A172 (cell line): ENCODE results near the gene UBE2D2. TPM values are rescaled to one million over a fixed set of nuclear protein-coding genes. Genes with fewer than 3 reads are reported as not detected.
"Not testable (repeated sequence)": the region's sequence is repeated elsewhere in the genome, so short reads cannot be mapped to it uniquely, and the experiment has no call there.

Experiments used
- DNase-seq: peaks from one replicate; pipeline ENCODE4 v3.0.0-alpha.2; 2015; ENCODE audit warnings: low spot score
- total RNA-seq: library from RNA; depleted of rRNA; stranded (reverse); fragments of >200 nt; shearing (Covaris generic); gene quantifications from 2 replicates; pipeline ENCODE4 v1.2.3, GENCODE V29; 2014

The UBE2D2 gene
- total RNA-seq, 1 experiment from 2014 or later, result 131 TPM

DNA sequence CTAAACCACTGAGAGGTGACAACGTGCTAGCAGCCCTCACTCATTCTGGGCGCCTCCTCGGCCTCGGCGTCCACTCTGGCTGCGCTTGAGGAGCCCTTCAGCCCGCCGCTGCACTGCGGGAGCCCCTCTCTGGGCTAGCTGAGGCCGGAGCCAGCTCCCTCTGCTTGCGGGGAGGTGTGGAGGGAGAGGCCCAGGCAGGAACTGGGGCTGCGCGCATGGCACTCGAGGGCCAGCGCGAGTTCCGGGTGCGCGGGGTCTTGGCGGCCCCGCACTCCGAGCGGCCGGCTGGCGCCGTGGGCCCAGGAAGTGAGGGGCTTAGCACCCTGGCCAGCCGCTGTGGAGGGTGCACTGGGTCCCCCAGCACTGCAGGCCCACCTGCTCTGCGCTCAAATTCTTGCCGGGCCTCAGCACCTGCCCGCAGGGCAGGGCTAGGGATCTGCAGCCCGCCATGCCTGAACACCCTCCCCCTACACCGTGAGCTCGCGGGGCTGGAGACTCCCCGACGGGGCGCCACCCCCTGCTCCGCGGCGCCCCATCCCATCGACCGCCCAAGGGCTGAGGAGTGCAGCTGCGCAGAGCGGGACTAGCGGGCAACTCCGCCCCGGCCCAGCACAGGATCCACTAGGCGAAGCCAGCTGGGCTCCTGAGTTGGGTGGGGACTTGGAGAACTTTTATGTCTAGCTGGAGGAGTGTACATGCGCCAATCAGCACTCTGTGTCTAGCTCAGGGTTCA, 11.8 kb upstream of the UBE2D2 start:
- no peak for DNase-seq

DNA sequence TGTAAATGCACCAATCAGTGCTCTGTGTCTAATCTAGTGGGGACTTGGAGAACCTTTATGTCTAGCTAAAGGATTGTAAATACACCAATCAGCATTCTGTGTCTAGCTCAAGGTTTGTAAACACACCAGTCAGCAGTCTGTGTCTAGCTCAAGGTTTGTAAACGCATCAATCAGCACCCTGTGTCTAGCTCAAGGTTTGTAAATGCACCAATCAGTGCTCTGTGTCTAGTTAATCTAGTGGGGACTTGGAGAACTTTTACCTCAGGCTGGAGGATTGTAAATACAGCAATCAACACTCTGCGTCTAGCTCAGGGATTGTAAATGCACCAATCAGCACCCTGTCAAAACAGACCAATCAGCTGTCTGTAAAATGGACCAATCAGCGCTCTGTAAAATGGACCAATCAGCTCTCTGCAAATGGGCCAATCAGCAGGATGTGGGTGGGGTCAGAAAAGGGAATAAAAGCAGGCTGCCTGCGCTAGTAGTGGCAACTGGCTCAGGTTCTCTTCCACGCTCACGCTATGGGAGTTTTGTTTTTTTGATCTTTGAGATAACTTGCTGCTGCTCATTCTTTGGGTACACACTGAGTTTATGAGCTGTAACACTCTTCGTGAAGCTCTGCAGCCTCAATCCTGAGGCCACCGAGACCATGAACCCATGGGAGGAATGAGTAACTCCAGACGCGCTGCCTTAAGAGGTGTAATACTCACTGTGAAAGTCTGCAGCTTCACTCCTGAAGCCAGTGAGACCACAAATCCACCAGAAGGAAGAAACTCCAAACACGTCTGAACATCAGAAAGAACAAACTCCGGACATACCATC, 10.9 kb upstream of the UBE2D2 start:
- DNase-seq, result peak; percentile 9

DNA sequence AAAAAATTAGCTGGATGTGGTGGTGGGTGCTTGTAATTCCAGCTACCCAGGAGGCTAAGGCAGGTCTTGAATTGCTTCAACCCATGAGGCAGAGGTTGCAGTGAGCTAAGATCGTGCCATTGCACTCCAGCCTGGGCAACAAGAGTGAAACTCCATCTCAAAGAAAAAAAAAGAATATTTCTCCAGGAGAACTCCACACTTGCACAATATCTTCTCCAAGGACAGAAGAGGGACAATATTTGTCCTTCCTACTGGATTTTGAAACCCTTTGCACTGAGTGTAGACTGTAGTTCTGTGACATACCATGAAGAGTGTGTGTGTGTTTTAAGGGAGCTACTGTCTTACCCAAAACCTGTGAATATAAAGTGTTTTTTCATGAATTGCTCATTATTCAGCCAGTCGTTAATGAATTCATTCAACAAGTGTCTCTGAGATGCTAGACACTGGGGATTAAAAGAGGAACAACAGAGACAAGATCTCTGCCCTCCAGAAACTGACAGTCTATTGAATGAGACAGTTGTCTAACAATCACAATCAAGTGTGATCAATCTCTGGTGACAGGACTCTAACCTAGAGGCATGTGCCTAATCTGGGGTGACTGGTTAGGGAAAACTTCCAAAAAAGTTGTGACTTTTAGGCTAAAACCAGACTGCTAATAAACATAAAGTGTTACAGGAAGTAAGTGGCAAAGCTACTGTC, 9.8 kb upstream of the UBE2D2 start:
- DNase-seq, result no peak

DNA sequence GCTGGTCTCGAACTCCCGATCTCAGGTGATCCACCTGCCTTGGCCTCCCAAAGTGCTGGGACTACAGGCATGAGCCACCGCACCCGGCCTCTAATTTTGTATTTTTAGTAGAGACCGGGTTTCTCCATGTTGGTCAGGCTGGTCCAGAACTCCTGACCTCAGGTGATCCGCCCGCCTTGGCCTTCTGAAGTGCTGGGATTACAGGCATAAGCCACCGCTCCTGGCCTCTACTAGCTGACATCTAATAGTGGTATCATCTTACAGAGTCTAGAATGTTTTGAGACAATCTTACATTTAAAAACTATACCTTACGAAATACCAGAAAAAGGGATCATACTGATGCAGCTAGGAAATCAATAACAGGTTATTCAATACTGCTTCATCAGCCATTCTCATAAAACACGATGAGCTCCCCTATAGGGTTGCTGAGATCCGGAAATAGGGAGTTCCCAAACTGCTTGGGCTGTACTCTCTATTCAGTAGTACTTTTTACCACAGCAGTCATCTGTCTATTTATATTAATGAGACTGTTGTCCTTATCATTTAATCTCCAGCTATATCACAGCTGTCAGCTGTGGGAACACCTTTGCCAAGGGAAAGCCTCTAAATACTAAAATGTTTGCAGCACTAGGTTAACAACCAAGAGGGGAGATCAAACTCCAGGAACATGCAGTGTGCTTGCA, 8.1 kb upstream of the UBE2D2 start:
- DNase-seq, result no peak

DNA sequence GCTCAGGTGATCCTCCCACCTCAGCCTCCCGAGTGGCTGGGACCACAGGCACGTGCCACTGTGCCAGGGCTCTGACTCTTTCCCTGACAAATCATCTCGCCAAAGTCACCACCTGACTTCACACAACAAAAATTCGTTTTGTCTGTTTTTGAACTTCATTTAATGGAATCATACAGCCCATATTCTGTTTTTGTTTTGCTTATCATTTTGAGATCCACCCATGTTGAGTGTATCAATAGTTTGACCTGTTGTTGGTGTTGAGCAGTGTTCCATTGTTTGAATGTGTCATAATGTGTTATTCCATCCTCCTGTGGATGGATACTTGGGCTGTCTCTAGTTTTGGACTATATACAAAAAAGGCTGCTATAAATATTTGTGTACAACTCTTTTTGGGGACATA, 6.9 kb upstream of the UBE2D2 start:
- no peak for DNase-seq

DNA sequence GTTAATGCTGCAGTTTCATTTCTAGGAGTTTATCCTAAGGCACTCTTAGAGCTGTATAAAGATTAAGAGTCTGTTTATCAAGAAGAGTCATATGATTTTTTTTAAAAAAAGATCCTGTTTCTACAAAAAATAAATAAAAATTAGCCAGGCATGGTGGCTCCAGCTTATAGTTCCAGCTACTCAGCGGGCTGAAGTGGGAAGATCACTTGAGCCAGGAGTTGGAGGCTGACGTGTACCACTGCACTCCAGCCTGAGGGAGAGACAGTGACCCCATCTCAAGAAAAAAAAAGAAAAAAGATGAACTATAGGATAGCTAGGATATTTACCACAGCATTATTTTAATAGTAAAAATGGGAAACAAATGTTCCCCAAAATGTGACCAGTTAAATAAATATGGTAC, 3.3 kb upstream of the UBE2D2 start:
- no peak for DNase-seq

DNA sequence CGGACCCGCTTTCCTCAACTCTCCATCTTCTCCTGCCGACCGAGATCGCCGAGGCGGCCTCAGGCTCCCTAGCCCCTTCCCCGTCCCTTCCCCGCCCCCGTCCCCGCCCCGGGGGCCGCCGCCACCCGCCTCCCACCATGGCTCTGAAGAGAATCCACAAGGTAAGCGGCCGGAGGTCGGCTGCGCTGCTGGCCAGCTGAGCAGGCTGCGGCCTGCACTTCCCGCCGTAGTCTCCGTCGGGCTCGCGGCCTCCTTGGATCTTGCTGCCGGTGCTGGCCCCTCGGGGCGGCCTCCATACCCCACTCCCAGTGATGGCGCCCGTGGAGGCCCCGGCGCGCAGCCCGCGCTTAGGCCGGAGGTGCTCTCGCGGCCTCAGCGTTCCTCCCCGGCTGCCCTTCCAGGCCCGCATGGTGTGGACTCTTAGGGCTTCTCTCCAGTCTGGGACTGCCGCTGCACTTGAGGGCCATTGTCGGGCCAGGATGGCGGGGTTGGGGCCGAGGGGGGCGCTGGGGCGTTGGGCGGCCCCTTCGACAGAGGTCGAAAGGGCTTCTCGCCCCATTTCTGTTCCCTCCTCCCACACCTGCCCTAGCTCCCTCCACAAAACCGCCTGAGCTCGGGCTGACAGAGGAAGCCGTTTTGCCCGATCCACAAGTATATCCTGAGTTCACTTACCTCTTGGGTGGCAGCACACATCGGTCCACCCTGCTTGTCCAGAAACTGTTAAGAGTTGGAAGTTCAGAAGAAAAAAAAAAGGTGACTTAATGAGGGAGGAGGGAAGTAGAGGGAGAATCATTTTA, 714 bp downstream of the UBE2D2 start:
- DNase-seq, result peak; percentile 17

DNA sequence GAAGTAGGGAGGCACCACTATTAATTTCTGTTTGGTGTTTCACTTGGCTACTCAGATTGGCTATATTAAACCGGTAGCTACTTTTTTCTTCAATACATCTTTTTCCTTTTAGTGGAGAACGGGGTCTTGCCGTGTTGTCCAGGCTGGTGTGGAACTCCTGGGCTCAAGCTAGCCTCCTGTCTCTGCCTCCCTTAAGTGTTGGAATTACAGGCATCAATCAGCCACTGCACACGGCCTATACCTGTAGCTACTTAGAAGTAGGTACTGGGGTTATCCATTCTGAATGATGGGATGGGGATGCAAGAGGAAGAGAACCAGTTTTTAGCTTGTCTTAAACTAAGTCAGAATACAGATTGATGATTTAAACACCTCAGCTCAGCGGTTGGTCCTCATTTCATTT, 1.7 kb downstream of the UBE2D2 start:
- DNase-seq, result no peak

DNA sequence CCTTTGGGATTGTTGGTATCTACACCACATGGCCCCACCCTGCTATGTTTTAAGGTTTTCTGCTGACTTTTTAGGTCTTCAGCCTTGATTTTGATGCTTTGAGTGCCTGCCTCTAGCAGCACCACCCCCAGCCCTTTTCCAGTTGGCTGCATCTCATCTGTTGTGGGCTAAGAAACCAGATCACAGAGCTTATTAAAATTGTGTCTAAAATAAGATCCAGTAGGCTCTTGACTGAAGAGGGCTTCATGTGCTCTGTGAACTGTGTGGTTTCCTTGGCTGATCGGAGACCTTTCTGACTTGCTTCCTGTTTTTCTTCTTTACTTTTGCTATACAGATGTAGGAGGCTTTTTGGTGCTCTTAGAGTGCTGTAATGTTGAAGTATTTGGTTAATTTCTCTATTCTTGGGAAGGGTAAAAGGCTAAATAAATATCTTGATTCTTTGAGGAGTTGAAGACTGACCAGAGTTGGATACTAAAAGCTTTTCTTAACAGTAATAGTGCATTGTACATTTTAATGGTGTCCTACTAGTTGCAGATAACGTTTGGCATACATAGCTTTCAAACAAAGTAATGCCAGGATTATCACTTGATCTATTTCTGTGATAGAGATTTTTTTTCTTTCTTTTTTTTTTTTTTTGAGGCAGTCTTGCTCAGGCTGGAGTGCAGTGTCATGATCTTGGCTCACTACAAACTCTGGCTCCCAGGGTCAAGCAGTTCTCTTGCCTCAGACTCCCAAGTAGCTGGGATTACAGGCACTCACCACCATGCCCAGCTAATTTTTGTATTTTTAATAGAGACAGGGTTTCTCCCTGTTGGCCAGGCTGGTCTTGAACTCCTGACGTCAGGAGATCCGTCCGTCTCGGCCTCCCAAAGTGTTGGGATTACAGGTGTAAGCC, 4.5 kb downstream of the UBE2D2 start:
- DNase-seq, result no peak

DNA sequence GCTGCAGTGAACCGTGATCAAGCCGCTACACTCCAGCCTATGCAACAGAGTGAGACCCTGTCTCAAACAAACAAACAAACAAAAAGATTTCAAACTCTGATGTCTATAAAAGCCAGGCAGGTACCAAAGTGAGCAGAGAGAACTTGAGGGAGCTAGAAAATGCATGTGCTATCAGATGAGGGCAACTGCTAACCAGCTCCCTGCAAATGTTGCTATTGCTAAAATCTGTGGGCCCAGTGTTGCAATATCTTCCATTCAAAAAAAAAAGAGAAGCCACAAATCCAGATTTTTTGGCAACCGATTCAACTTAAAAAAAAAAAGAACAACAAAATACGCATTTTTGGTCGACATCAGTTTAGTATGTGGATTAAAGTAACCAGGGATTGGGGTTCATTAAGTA, 5.5 kb downstream of the UBE2D2 start:
- no peak for DNase-seq

DNA sequence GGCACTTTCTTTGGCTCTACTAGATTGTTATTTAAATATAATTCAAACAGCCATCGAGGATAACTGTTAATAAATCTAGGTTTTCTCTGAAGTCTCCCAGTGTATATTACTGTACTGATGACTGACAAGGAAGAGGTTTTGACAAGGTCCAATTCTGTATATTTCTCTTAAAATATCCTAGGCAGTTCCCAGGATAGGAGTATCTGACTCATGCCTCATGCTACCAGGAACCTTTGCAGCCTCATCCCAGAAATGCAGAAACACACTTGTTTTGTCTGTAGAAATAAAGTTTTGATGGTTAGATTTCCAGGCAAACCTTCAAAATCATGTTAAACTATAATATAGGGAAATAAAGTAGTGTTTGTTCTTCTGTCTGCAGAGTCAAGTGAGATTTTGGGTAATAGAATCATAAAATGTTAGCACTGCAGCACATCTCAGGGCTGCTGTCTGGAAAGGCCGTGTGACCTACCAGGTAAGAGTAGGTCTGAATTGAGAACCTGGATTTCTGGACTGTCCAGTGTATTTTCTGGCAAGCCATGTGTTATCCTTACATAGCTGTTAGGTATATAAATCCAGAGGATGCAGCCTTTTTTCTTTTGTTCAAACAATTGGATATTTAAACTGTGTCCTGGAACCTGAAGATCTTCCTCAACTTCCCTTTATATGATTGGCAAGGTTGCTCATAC, 8.3 kb downstream of the UBE2D2 start:
- DNase-seq, result no peak

DNA sequence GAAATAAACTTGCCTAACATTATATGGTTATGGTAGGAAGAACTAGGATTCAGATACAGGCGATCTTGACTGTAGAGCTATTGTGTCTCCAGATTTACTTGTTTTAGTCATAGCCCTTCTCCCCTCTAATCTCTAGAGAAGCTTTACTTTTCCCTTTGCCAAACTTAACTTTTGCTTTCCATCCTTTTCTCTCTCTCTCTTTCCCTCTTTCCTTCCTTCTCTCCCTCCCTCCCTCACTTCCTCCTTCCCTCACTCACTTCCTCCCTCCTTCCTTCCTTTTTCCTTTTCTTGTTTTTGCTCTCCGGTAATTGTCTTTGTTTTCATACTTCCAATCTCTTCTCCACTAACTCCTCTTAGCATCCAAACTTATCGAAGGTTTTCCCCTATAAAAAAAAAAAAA, 10.4 kb downstream of the UBE2D2 start:
- no peak for DNase-seq

DNA sequence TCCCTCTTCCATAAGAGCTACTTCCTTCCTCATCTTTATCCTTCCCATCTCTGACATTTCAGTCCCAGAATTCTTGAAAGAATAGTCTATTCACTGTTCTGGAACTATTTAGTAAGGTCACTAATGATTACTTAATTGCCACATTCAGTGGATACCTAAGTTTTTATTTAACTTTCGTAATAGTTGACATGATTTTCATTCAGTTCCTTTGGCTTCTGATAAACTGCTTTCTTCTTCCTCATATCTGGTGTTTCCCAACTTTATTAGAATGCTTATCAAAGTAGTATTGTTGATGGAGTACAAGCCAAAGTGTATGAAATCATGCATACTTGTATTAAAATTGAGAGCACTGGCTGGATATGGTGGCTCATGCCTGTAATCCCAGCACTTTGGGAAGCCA, 10.8 kb downstream of the UBE2D2 start:
- DNase-seq, result no peak

DNA sequence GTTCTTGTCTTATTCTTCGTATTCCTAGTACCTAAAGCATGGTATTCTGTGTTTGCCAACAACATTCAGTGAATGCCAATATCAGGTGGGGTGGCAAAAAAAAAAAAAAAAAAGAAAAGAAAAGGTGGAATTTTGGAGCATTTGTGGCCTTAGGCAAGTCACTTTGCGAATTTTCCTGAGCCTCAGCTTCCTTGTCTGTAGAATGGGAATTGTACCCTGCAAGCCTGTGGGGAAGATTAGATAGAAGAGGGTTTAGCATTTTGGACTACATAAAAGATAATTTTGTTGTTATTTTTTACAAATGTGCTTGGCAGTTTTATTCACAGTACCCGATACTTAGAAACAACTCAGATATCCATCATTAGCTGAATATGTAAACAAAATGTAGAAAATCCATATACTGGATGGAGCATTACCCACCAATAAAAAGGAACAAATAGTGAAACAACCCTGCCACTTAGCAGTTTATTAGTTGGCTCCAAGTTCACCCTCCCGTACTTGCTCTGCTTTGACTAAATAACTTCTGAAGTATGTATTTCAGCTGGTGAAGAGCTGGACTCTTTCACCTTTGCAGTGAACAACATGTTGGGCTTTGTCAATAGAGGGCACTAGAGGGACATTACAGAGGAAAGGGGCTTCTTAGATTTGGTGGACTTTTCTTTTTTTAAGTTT, 13.6 kb downstream of the UBE2D2 start:
- peak; percentile 30 for DNase-seq

DNA sequence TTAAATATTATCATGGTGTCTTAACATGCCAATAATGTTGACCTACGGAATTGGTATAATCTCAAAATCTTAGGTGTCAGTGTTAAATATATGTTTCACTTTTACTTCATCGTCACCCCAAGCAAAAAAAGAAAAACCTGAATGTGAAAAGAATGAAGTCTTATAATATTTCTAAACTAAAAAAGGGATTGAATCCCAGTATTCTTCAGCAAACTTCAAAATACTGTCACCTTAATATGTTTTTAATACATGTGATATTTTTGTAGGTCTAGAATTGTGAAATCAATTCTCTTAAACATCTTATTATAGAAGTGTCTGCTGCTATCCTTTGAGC, 14.1 kb downstream of the UBE2D2 start:
- DNase-seq, result no peak

DNA sequence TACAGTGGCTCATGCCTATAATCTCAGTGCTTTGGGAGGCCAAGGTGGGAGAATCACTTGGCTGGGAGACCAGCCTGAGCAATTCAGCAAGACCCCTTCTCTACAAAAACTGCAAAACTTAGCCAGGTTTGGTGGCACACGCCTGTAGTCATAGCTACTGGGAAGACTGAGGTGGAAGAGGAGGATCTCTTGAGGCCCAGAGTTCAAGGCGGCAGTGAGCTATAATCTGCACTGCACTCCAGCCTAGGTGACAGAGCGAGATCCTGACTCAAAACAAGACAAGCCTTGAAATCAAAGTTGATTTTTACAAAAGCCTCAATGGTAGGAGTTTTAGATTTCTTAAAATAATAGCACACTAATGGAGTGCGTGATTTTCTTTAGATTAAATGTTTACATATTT, 14.6 kb downstream of the UBE2D2 start:
- DNase-seq, result no peak

DNA sequence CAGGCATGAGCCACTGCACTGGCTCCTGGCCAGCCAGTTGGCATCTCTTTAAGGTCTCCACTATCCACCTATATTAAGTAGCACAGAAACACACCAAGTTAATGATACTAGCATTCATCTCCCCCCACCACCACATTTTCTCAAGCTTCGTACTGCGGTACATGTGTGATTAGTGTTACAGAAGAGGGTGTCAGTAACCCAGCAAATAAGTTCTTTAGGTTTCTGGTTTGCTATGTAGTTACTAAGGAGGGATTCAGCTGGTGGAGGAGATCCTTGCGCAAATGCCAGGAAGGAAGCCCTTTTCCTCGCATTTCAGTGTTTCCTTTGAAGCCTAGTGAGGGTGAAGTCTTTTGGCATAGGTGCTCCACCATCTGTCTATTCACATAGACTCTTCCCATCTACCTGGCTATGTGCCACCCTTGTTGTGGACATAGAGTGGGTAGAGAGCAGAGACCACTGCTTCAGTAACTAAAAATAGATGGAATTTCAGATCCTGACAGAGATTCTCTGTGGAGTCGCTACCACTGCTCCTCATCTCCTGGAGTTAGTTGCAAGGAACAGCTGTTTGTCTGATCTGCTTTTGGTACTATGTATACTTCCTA, 16.7 kb downstream of the UBE2D2 start:
- no peak for DNase-seq

DNA sequence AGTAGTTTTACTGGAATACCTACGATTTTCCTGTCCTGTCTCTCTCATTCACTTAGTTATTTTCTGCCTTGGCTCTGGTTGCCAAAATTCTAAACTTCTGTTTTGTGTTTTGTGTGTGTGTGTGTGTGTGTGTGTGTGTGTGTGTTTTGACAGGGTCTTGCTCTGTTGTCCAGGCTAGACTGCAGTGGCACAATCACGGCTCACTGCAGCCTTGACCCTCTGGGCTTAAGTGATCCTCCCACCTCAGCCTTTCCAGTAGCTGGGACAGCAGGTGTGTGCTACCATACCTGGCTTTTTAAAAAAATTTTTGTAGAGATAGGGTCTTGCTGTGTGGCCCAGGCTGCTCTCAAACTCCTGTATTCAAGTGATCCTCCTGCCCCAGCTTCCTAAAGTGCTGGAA, 17.2 kb downstream of the UBE2D2 start:
- DNase-seq, result no peak

DNA sequence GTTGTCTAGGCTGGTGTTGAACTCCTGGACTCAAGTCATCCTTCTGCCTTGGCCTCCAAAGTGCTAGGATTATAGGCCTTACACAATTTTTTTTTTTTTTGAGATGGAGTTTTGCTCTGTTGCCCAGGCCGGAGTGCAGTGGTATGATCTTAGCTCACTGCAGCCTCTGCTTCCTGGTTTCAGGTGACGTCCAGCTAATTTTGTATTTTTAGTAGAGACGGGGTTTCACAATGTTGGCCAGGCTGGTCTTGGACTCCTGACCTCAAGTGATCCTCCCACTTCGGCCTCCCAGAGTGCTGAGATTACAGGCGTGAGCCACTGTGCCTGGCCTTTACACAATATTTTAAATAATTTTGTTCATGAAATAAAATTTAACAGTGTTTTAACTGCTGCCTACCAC, 21.0 kb downstream of the UBE2D2 start:
- DNase-seq, result not testable (repeated sequence)
